K562 (cell line): Measurements from ENCODE around the gene NCOA6. TPM values are rescaled to one million over a fixed set of nuclear protein-coding genes. Genes with fewer than 3 reads are reported as not detected.
A peak's percentile ranks its signal among the peaks of the same experiment; 100 is the strongest.

Source experiments
- BCL6 ChIP-seq: fragments of 250-450 bp; sonication (Bioruptor Pico); IDR thresholded peaks from 2 replicates; pipeline ENCODE4 v1.4.0; 2020
- C11orf30 ChIP-seq: fragments of 450-650 bp; IDR thresholded peaks from 2 replicates; pipeline ENCODE4 v1.6.1; 2016; ENCODE audit warnings: low read depth, mild to moderate bottlenecking
- MCM5 ChIP-seq: fragments of 450-650 bp; IDR thresholded peaks from 2 replicates; pipeline ENCODE4 v1.6.1; 2016; ENCODE audit warnings: low read depth
- PRMT5 ChIP-seq: sonication (generic); formaldehyde crosslinking; IDR thresholded peaks from 2 replicates; pipeline ENCODE4 v1.5.0; 2020; ENCODE audit warnings: missing genetic modification reagents
- SRSF3 ChIP-seq: fragments of 200-400 bp; formaldehyde crosslinking; IDR thresholded peaks from 2 replicates; pipeline ENCODE4 v1.6.1; 2016; ENCODE audit warnings: mild to moderate bottlenecking, low read length, moderate library complexity; ENCODE audit not compliant: insufficient read depth
- ZNF134 ChIP-seq: fragments of 250-450 bp; sonication (Bioruptor Pico); conservative IDR thresholded peaks from 2 replicates; pipeline ENCODE4 v1.4.0; 2020
- ZNF384 ChIP-seq: IDR thresholded peaks from 2 replicates; pipeline ENCODE4 v1.6.1; 2012; ENCODE audit warnings: low read depth, low read length, improper control_type of control experiment
- polyA plus RNA-seq, 8 experiments: library from polyadenylated mRNA; depleted of rRNA in 4 of 8; stranded (reverse) in 5 of 8; unstranded in 3 of 8; fragments of >200 nt; fragmentation: Nextera tagmentation in 2 of 8; fragmentation: Illumina TruSeq in 1 of 8; extraction: Ambion mirVana in 2 of 8; extraction: Trizol in 1 of 8; gene quantifications; 2 replicates each; pipeline versions ENCODE4 v1.2.1 to v1.2.3, GENCODE V29; 2011 to 2014; ENCODE audit warnings: inconsistent platforms in 1 of 8, missing spikeins in 1 of 8
- total RNA-seq, 7 experiments: library from RNA; depleted of rRNA in 6 of 7; stranded (reverse); fragments of >200 nt in 6 of 7; fragmentation: Illumina TruSeq in 2 of 7; extraction: Trizol in 2 of 7; gene quantifications; 2 replicates each; pipeline versions ENCODE4 v1.2.1 to v1.2.3, GENCODE V29; 2011 to 2021; ENCODE audit warnings: low replicate concordance in 1 of 7
- TF ChIP-seq, protein P1 (sequence below): sonication (generic); formaldehyde crosslinking; IDR thresholded peaks from 2 replicates; pipeline ENCODE4 v1.8.0; 2023; ENCODE audit warnings: missing genetic modification reagents, mild to moderate bottlenecking, borderline replicate concordance

NCOA6 gene
- total and polyA plus RNA-seq, 9 of the 15 experiments (the other 6 are each of a cell fraction or from before 2014, with no cell fraction given) = 6.1 to 25.0 (median 9.5) TPM

DNA sequence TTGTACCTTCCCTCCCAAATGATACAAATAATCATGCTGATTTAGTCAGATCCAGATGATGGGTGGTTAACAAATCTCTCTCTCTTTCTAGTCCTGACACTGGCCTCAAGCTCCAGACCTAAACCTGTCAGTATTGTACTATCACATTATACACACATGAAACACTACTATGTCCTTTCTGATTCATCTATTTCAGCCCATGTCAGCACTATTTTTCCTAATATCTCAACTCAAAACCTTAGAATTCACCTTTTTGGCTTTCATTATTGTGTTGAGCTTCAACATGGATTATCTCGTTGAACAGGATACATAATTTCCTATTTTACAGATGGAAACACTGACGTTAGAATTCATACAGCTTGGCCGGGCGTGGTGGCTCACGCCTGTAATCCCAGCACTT, 152.0 kb downstream of the NCOA6 start (continued):
- TF ChIP-seq, protein P1, sequence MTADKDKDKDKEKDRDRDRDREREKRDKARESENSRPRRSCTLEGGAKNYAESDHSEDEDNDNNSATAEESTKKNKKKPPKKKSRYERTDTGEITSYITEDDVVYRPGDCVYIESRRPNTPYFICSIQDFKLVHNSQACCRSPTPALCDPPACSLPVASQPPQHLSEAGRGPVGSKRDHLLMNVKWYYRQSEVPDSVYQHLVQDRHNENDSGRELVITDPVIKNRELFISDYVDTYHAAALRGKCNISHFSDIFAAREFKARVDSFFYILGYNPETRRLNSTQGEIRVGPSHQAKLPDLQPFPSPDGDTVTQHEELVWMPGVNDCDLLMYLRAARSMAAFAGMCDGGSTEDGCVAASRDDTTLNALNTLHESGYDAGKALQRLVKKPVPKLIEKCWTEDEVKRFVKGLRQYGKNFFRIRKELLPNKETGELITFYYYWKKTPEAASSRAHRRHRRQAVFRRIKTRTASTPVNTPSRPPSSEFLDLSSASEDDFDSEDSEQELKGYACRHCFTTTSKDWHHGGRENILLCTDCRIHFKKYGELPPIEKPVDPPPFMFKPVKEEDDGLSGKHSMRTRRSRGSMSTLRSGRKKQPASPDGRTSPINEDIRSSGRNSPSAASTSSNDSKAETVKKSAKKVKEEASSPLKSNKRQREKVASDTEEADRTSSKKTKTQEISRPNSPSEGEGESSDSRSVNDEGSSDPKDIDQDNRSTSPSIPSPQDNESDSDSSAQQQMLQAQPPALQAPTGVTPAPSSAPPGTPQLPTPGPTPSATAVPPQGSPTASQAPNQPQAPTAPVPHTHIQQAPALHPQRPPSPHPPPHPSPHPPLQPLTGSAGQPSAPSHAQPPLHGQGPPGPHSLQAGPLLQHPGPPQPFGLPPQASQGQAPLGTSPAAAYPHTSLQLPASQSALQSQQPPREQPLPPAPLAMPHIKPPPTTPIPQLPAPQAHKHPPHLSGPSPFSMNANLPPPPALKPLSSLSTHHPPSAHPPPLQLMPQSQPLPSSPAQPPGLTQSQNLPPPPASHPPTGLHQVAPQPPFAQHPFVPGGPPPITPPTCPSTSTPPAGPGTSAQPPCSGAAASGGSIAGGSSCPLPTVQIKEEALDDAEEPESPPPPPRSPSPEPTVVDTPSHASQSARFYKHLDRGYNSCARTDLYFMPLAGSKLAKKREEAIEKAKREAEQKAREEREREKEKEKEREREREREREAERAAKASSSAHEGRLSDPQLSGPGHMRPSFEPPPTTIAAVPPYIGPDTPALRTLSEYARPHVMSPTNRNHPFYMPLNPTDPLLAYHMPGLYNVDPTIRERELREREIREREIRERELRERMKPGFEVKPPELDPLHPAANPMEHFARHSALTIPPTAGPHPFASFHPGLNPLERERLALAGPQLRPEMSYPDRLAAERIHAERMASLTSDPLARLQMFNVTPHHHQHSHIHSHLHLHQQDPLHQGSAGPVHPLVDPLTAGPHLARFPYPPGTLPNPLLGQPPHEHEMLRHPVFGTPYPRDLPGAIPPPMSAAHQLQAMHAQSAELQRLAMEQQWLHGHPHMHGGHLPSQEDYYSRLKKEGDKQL (CRISPR knock-in tag) = no peak
- no peak for TF ChIP-seq BCL6
- TF ChIP-seq SRSF3 = no peak
- TF ChIP-seq C11orf30 = peak; percentile 43; the same call in 1 of the 2 replicates
- TF ChIP-seq ZNF134 (CRISPR knock-in tag) = no peak
- no peak for TF ChIP-seq PRMT5
- no peak for TF ChIP-seq MCM5
- no peak for TF ChIP-seq ZNF384
